Neural cell (in vitro differentiated cells): ENCODE measurements around the gene KRT85. TPM values are rescaled to one million over a fixed set of nuclear protein-coding genes. Genes with fewer than 3 reads are reported as not detected.

ENCODE experiments used
- H2AFZ ChIP-seq: fragments of 200-600, 300-800 bp; sonication (generic), shearing (Covaris generic); 2 replicates; pipeline ENCODE4 v1.6.0; 2014; ENCODE audit warnings: low read depth, mild to moderate bottlenecking, antibody characterized with exemption, low read length, moderate library complexity
- H3F3A ChIP-seq: fragments of 200-600 bp; shearing (Covaris generic); 2 replicates; pipeline ENCODE4 v1.6.1; 2016; ENCODE audit warnings: mild to moderate bottlenecking, moderate library complexity, mixed read lengths, antibody characterized with exemption, low read length; ENCODE audit not compliant: insufficient read depth, poor library complexity, severe bottlenecking
- H3K27ac ChIP-seq: fragments of 200-600, 300-800 bp; sonication (generic), shearing (Covaris generic); 2 replicates; pipeline ENCODE4 v1.5.1; 2014; ENCODE audit warnings: mild to moderate bottlenecking, low read length, moderate library complexity
- H3K27me3 ChIP-seq: fragments of 300-800, 200-600 bp; sonication (generic), shearing (Covaris generic); 2 replicates; pipeline ENCODE4 v1.6.0; 2014; ENCODE audit warnings: mild to moderate bottlenecking, low read depth, low read length, moderate library complexity; ENCODE audit not compliant: insufficient read depth
- H3K36me3 ChIP-seq: fragments of 300-800, 200-600 bp; sonication (generic), shearing (Covaris generic); 2 replicates; pipeline ENCODE4 v1.5.1; 2014; ENCODE audit warnings: mild to moderate bottlenecking, antibody characterized with exemption, low read length, moderate library complexity; ENCODE audit not compliant: insufficient read depth
- H3K4me2 ChIP-seq: fragments of 300-800, 200-600 bp; sonication (generic), shearing (Covaris generic); 2 replicates; pipeline ENCODE4 v1.6.0; 2014; ENCODE audit warnings: mild to moderate bottlenecking, low read length
- H3K4me3 ChIP-seq: fragments of 300-800, 200-600 bp; sonication (generic), shearing (Covaris generic); 2 replicates; pipeline ENCODE4 v1.5.1; 2014; ENCODE audit warnings: mild to moderate bottlenecking, low read length, moderate library complexity
- H3K79me2 ChIP-seq: fragments of 200-600 bp; shearing (Covaris generic); replicated peaks from 2 replicates; pipeline ENCODE4 v1.6.0; 2014; ENCODE audit warnings: mild to moderate bottlenecking, low read length, moderate library complexity; ENCODE audit not compliant: insufficient read depth
- H3K9ac ChIP-seq: fragments of 300-800, 200-600 bp; sonication (generic), shearing (Covaris generic); 2 replicates; pipeline ENCODE4 v1.6.1; 2016; ENCODE audit warnings: mild to moderate bottlenecking, low read length, mixed read lengths
- H3K9me2 ChIP-seq: fragments of 200-600 bp; shearing (Covaris generic); 2 replicates; pipeline ENCODE4 v1.6.1; 2016; ENCODE audit warnings: mild to moderate bottlenecking, low read length, mixed read lengths; ENCODE audit not compliant: insufficient read depth
- H3K9me3 ChIP-seq: fragments of 200-600, 300-800 bp; sonication (generic), shearing (Covaris generic); 2 replicates; pipeline ENCODE4 v1.6.1; 2016; ENCODE audit warnings: mild to moderate bottlenecking, mixed run types, low read length, moderate library complexity, mixed read lengths
- H4K20me1 ChIP-seq: fragments of 200-600 bp; shearing (Covaris generic); 2 replicates; pipeline ENCODE4 v1.6.1; 2016; ENCODE audit warnings: mild to moderate bottlenecking, mixed run types; ENCODE audit not compliant: insufficient read depth
- EP300 ChIP-seq: fragments of 450-650 bp; conservative IDR thresholded peaks from 2 replicates; pipeline ENCODE4 v1.6.1; 2014; ENCODE audit warnings: antibody characterized with exemption, mild to moderate bottlenecking, moderate library complexity; ENCODE audit not compliant: poor library complexity, severe bottlenecking
- EZH2 ChIP-seq: fragments of 200-600, 300-800 bp; shearing (Covaris generic), sonication (generic); IDR thresholded peaks from 2 replicates; pipeline ENCODE4 v1.6.1; 2014; ENCODE audit warnings: antibody characterized with exemption, low read length, borderline replicate concordance, mild to moderate bottlenecking; ENCODE audit not compliant: insufficient read depth, poor library complexity, severe bottlenecking
- MXI1 ChIP-seq: fragments of 450-650 bp; conservative IDR thresholded peaks from 2 replicates; pipeline ENCODE4 v1.6.1; 2014; ENCODE audit warnings: antibody characterized with exemption, mild to moderate bottlenecking; ENCODE audit not compliant: poor library complexity, severe bottlenecking
- POLR2AphosphoS5 ChIP-seq: IDR thresholded peaks from 2 replicates; pipeline ENCODE4 v1.6.1; 2012
- RAD21 ChIP-seq: fragments of 450-650 bp; conservative IDR thresholded peaks from 2 replicates; pipeline ENCODE4 v1.6.1; 2014; ENCODE audit warnings: antibody characterized with exemption, mild to moderate bottlenecking, moderate library complexity
- SMC3 ChIP-seq: fragments of 450-650 bp; conservative IDR thresholded peaks from 2 replicates; pipeline ENCODE4 v1.6.1; 2014; ENCODE audit warnings: antibody characterized with exemption, mild to moderate bottlenecking, moderate library complexity; ENCODE audit not compliant: poor library complexity
- TAF1 ChIP-seq: IDR thresholded peaks from 2 replicates; pipeline ENCODE4 v1.6.1; 2012; ENCODE audit warnings: low read depth
- polyA plus RNA-seq: library from polyadenylated mRNA; depleted of rRNA; stranded (reverse); fragments of >200 nt; gene quantifications from 2 replicates; pipeline ENCODE4 v1.2.3, GENCODE V29; 2014
- TF ChIP-seq, protein P1 (sequence below): IDR thresholded peaks from 2 replicates; pipeline ENCODE4 v1.6.1; 2012; ENCODE audit warnings: borderline replicate concordance
- TF ChIP-seq, protein P2 (sequence below): fragments of 450-650 bp; IDR thresholded peaks from 2 replicates; pipeline ENCODE4 v1.5.1; 2014; ENCODE audit warnings: antibody characterized with exemption, mild to moderate bottlenecking, moderate library complexity; ENCODE audit not compliant: poor library complexity, severe bottlenecking

KRT85 gene
- polyA plus RNA-seq, 1 donor from 2014 or later: not detected

DNA sequence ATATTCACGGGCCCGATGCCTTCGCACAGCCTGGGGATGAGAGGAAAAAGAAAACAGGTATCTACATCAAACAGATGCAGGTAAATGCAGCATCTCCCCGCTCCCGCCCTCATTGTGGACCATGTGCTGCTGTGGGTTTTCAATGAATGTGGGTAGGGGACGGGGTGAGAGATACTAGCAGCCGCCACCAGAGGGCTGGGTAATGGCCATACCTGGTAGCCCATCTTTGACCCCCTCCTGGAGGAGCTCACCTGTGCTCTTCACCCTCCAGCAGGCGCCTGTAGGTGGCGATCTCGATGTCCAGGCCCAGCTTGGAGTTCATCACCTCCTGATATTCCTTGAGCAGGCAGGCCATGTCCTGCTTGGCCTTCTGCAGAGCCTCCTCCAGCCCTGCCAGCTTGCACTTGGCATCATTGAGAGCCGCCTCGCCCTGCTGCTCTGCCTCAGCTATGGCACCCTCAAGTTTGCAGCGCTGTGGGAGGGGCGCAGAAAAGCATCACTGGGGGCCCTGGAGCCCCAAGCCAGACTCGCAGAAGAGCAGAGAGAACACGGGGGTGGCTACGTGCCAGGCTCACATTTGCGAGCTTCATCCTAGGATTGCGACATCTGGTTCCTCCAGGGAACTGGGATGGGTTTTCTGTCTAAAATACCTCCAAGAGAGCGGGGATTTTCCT is 28.6 kb upstream of the KRT85 start:
- no peak overlapping the region for H3K27ac ChIP-seq
- no peak overlapping the region for H3K4me2 ChIP-seq
- no peaks in the 10 kb centered on the region for H3F3A ChIP-seq
- no peaks in the 10 kb centered on the region for H3K27me3 ChIP-seq
- H3K9me3 ChIP-seq: no peaks in the 10 kb centered on the region
- no peaks in the 10 kb centered on the region for H3K36me3 ChIP-seq
- no peaks in the 10 kb centered on the region for H4K20me1 ChIP-seq
- TF ChIP-seq MXI1 (no peak), EP300 (no peak), EZH2 (no peak), RAD21 (no peak), POLR2AphosphoS5 (no peak), TAF1 (no peak), SMC3 (no peak)
- TF ChIP-seq, protein P1, sequence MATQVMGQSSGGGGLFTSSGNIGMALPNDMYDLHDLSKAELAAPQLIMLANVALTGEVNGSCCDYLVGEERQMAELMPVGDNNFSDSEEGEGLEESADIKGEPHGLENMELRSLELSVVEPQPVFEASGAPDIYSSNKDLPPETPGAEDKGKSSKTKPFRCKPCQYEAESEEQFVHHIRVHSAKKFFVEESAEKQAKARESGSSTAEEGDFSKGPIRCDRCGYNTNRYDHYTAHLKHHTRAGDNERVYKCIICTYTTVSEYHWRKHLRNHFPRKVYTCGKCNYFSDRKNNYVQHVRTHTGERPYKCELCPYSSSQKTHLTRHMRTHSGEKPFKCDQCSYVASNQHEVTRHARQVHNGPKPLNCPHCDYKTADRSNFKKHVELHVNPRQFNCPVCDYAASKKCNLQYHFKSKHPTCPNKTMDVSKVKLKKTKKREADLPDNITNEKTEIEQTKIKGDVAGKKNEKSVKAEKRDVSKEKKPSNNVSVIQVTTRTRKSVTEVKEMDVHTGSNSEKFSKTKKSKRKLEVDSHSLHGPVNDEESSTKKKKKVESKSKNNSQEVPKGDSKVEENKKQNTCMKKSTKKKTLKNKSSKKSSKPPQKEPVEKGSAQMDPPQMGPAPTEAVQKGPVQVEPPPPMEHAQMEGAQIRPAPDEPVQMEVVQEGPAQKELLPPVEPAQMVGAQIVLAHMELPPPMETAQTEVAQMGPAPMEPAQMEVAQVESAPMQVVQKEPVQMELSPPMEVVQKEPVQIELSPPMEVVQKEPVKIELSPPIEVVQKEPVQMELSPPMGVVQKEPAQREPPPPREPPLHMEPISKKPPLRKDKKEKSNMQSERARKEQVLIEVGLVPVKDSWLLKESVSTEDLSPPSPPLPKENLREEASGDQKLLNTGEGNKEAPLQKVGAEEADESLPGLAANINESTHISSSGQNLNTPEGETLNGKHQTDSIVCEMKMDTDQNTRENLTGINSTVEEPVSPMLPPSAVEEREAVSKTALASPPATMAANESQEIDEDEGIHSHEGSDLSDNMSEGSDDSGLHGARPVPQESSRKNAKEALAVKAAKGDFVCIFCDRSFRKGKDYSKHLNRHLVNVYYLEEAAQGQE: no peak
- TF ChIP-seq, protein P2, sequence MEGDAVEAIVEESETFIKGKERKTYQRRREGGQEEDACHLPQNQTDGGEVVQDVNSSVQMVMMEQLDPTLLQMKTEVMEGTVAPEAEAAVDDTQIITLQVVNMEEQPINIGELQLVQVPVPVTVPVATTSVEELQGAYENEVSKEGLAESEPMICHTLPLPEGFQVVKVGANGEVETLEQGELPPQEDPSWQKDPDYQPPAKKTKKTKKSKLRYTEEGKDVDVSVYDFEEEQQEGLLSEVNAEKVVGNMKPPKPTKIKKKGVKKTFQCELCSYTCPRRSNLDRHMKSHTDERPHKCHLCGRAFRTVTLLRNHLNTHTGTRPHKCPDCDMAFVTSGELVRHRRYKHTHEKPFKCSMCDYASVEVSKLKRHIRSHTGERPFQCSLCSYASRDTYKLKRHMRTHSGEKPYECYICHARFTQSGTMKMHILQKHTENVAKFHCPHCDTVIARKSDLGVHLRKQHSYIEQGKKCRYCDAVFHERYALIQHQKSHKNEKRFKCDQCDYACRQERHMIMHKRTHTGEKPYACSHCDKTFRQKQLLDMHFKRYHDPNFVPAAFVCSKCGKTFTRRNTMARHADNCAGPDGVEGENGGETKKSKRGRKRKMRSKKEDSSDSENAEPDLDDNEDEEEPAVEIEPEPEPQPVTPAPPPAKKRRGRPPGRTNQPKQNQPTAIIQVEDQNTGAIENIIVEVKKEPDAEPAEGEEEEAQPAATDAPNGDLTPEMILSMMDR: no peak
- no peak overlapping the region for H2AFZ ChIP-seq
- H3K4me3 ChIP-seq: no peak overlapping the region
- H3K9me2 ChIP-seq: no peaks in the 10 kb centered on the region
- H3K9ac ChIP-seq: no peak overlapping the region
- no peaks in the 10 kb centered on the region for H3K79me2 ChIP-seq

DNA sequence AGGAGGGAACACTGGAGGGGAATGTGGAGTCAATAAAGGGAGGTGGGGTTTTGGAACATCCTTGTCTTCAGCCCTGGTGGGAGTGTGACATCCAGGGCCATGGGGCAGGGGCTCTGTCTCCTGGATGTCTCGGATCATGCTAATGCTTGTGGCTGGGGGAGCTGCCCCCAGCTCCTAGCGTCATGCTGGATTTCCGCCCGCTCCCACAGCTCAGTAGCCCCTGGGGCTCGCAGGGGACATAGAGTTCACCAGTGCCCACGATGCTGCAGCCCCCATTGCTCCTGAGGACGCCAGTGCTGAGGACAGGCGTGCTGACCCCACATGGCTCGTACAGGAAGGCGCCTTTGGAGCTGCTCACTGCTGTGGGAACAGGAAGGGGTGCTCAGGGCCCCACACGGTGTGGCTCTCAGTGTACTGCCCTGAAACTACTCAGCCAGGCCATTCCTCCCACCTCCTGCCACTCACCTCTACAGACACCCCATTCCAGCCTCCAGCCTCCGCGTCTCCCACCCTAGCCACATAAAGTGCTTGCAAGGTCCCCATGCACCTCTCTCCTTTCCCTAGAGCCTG is 27.6 kb upstream of the KRT85 start:
- Histone ChIP-seq H3K9me2 (no peaks in the 10 kb centered on the region), H3K36me3 (no peaks in the 10 kb centered on the region), H3F3A (no peaks in the 10 kb centered on the region), H3K9ac (no peak overlapping the region), H2AFZ (no peak overlapping the region), H3K79me2 (no peaks in the 10 kb centered on the region), H3K4me2 (no peak overlapping the region), H3K27me3 (no peaks in the 10 kb centered on the region), H4K20me1 (no peaks in the 10 kb centered on the region), H3K4me3 (no peak overlapping the region), H3K27ac (no peak overlapping the region), H3K9me3 (no peaks in the 10 kb centered on the region)
- TF ChIP-seq, protein P2: no peak
- TF ChIP-seq EZH2 (no peak), EP300 (no peak), MXI1 (no peak), TAF1 (no peak), POLR2AphosphoS5 (no peak), SMC3 (no peak), RAD21 (no peak)
- TF ChIP-seq, protein P1: no peak
